HFF-Myc (cell line): ENCODE results near the gene CA9.

ENCODE experiments used
- DNase-seq: peaks from one replicate; pipeline ENCODE4 v3.0.0-alpha.2; 2011; ENCODE audit warnings: low read depth; ENCODE audit errors: extremely low read depth
- H3K4me3 ChIP-seq: replicated peaks from 2 replicates; pipeline ENCODE4 v1.5.1; 2011; ENCODE audit warnings: low read depth, mild to moderate bottlenecking, control low read depth, low read length
- CTCF ChIP-seq: IDR thresholded peaks from 2 replicates; pipeline ENCODE4 v1.5.1; 2012; ENCODE audit warnings: mild to moderate bottlenecking, low read depth, low read length, control low read depth; ENCODE audit errors: missing control alignments

The CA9 gene

GRCh38 chr9:35719546-35719945 lies 45.8 kb downstream of the CA9 start:
- H3K4me3 ChIP-seq = no peak overlapping the region
- DNase-seq = no peak
- TF ChIP-seq CTCF = no peak

GRCh38 chr9:35723426-35723825 lies 49.7 kb downstream of the CA9 start:
- H3K4me3 ChIP-seq = no peak overlapping the region
- no peak for TF ChIP-seq CTCF
- no peak for DNase-seq

GRCh38 chr9:35723908-35724307 lies 50.2 kb downstream of the CA9 start:
- no peak for TF ChIP-seq CTCF
- no peak for DNase-seq
- no peak overlapping the region for H3K4me3 ChIP-seq

- H3K4me3 ChIP-seq = no peak overlapping the region
- no peak for DNase-seq
- TF ChIP-seq CTCF = no peak
Measured at GRCh38 chr9:35725362-35725761, 51.6 kb downstream of the CA9 start.

GRCh38 chr9:35726931-35727330 lies 53.2 kb downstream of the CA9 start:
- TF ChIP-seq CTCF = peak; percentile 7
- no peak for DNase-seq
- H3K4me3 ChIP-seq = no peak overlapping the region

GRCh38 chr9:35727676-35728040 lies 53.9 kb downstream of the CA9 start:
- no peak for DNase-seq
- H3K4me3 ChIP-seq = peak overlapping the region; percentile 83
- TF ChIP-seq CTCF = no peak
